ENCODE data around the gene SCGB2A2.

Gene SCGB2A2

DNA sequence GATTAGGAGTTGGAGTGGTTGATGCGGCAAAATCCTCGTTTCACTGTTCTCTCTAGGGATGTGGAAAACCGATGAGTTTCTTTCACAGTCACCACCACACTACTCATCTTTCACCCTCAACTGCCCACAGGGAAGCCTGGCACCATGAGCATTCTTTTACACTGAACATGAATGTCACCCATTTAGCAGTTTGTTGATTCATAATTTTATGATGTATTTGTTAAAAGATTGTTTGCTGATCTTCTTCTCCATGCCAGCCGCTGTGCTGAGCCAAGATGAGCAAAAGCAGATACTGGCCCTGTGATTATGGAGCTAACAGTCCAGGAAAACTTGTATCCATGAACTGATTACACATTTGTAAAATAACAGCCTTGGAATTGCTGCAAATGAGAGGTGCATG is 31.8 kb upstream of the SCGB2A2 start:
- no peaks in the 10 kb centered on the region for H3K27me3 ChIP-seq (ENCODE audit: insufficient read depth, low read length, poor library complexity)
- no peak overlapping the region for H3K56ac ChIP-seq (ENCODE audit: low read length)
- H3K79me1 ChIP-seq (ENCODE audit: low read length): no peaks in the 10 kb centered on the region
- no peak overlapping the region for H4K5ac ChIP-seq (ENCODE audit: low read length)
- H3K36me3 ChIP-seq (ENCODE audit: control insufficient read depth, insufficient read depth, low read length): no peaks in the 10 kb centered on the region
- H3K4me3 ChIP-seq (ENCODE audit: low read length): no peak overlapping the region
- H3K23ac ChIP-seq (ENCODE audit: low read length): no peak overlapping the region
- no peak overlapping the region for H3K9ac ChIP-seq (ENCODE audit: low read length)
- no peaks in the 10 kb centered on the region for H3K79me2 ChIP-seq (ENCODE audit: control insufficient read depth, insufficient read depth, low read length)
- no peak overlapping the region for H3K27ac ChIP-seq (ENCODE audit: low read depth, low read length)
- no peak for DNase-seq
- H3K4me2 ChIP-seq (ENCODE audit: low read length): no peak overlapping the region
- no peak overlapping the region for H2BK5ac ChIP-seq (ENCODE audit: low read length)
- no peaks in the 10 kb centered on the region for H3K4me1 ChIP-seq (ENCODE audit: control insufficient read depth, low read depth, low read length)
- WGBS (ENCODE audit: extremely low coverage, insufficient coverage, low lambda C conversion rate): no CpG with 5 or more reads among the region's 4 CpGs
- no peak overlapping the region for H2AK5ac ChIP-seq (ENCODE audit: low read length)
- no peak overlapping the region for H3K4ac ChIP-seq (ENCODE audit: low read depth, low read length)
- no peak overlapping the region for H3K18ac ChIP-seq (ENCODE audit: low read length)
- H4K8ac ChIP-seq (ENCODE audit: low read depth, low read length): no peak overlapping the region
- H2BK15ac ChIP-seq (replicated peaks; ENCODE audit: low read depth): no peak overlapping the region
- H2BK120ac ChIP-seq (ENCODE audit: low read depth, low read length): no peak overlapping the region

DNA sequence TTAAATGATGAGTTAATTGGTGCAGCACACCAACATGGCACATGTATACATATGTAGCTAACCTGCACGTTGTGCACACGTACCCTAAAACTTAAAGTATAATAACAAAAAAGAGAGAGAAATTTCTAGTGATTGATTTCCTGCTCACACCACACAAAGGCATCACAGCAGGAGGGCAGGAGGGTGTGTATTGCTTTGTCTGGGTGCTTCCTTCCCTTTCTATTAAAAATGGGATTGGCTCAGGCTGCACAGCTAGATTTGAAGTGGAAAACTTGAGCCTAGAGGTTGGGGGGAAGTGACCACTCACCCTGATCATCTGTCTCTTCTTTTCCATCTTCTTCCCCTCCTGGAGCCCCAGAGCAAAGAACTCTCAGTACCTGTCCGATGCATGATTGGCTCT is 28.9 kb upstream of the SCGB2A2 start:
- no peak overlapping the region for H2BK5ac ChIP-seq (ENCODE audit: low read length)
- H3K4me3 ChIP-seq (ENCODE audit: low read length): no peak overlapping the region
- no CpG with 5 or more reads among the region's 3 CpGs for WGBS (ENCODE audit: extremely low coverage, insufficient coverage, low lambda C conversion rate)
- H3K4me2 ChIP-seq (ENCODE audit: low read length): no peak overlapping the region
- no peak for DNase-seq
- H3K4me1 ChIP-seq (ENCODE audit: control insufficient read depth, low read depth, low read length): no peaks in the 10 kb centered on the region
- no peak overlapping the region for H3K9ac ChIP-seq (ENCODE audit: low read length)
- no peak overlapping the region for H3K27ac ChIP-seq (ENCODE audit: low read depth, low read length)
- no peaks in the 10 kb centered on the region for H3K36me3 ChIP-seq (ENCODE audit: control insufficient read depth, insufficient read depth, low read length)
- H2BK15ac ChIP-seq (replicated peaks; ENCODE audit: low read depth): no peak overlapping the region
- no peaks in the 10 kb centered on the region for H3K79me2 ChIP-seq (ENCODE audit: control insufficient read depth, insufficient read depth, low read length)
- H3K27me3 ChIP-seq (ENCODE audit: insufficient read depth, low read length, poor library complexity): no peaks in the 10 kb centered on the region
- H2BK120ac ChIP-seq (ENCODE audit: low read depth, low read length): no peak overlapping the region
- H4K8ac ChIP-seq (ENCODE audit: low read depth, low read length): no peak overlapping the region
- H3K4ac ChIP-seq (ENCODE audit: low read depth, low read length): no peak overlapping the region
- H3K18ac ChIP-seq (ENCODE audit: low read length): no peak overlapping the region
- no peak overlapping the region for H2AK5ac ChIP-seq (ENCODE audit: low read length)
- H3K56ac ChIP-seq (ENCODE audit: low read length): no peak overlapping the region
- no peak overlapping the region for H4K5ac ChIP-seq (ENCODE audit: low read length)
- no peak overlapping the region for H3K23ac ChIP-seq (ENCODE audit: low read length)
- no peaks in the 10 kb centered on the region for H3K79me1 ChIP-seq (ENCODE audit: low read length)

DNA sequence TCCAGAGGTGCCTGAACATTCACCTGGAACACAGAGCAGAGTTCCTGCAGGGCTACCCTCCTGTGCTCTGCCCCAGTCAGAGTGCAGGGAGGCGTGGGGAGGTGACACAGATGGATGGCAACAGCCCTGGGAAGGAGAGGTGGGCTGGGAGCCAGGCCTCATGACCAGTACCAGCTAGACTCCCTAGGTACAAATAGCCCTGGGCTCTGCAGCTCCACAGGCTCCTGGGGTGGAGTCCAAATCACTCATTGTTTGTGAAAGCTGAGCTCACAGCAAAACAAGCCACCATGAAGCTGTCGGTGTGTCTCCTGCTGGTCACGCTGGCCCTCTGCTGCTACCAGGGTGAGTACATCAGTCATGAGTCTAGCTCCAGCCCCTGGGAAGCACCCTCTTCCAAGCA is 27.9 kb upstream of the SCGB2A2 start, which contains the start of gene SCGB1D2:
Gene SCGB1D2, plus strand, starts transcription at position 219 of the 400 bp plus-strand sequence. Its CDS starts 69 bp downstream, at position 288.
- Histone ChIP-seq H2BK15ac (replicated peaks; ENCODE audit: low read depth) (no peak within 1 kb of the TSS), H2BK120ac (ENCODE audit: low read depth, low read length) (no peak within 1 kb of the TSS), H4K5ac (ENCODE audit: low read length) (no peak within 1 kb of the TSS), H2AK5ac (ENCODE audit: low read length) (no peak within 1 kb of the TSS), H4K8ac (ENCODE audit: low read depth, low read length) (no peak within 1 kb of the TSS), H3K36me3 (ENCODE audit: control insufficient read depth, insufficient read depth, low read length) (no peaks in the 10 kb centered on the region), H3K4ac (ENCODE audit: low read depth, low read length) (no peak within 1 kb of the TSS), H3K4me3 (ENCODE audit: low read length) (no peak within 1 kb of the TSS), H3K56ac (ENCODE audit: low read length) (no peak within 1 kb of the TSS), H3K4me1 (ENCODE audit: control insufficient read depth, low read depth, low read length) (no peaks in the 10 kb centered on the region), H3K27me3 (ENCODE audit: insufficient read depth, low read length, poor library complexity) (no peaks in the 10 kb centered on the region), H3K79me1 (ENCODE audit: low read length) (no peaks in the 10 kb centered on the region), H2BK5ac (ENCODE audit: low read length) (no peak within 1 kb of the TSS), H3K4me2 (ENCODE audit: low read length) (no peak within 1 kb of the TSS), H3K27ac (ENCODE audit: low read depth, low read length) (no peak within 1 kb of the TSS), H3K23ac (ENCODE audit: low read length) (no peak within 1 kb of the TSS), H3K9ac (ENCODE audit: low read length) (no peak within 1 kb of the TSS), H3K18ac (ENCODE audit: low read length) (no peak within 1 kb of the TSS), H3K79me2 (ENCODE audit: control insufficient read depth, insufficient read depth, low read length) (no peaks in the 10 kb centered on the region)
- no CpG with 5 or more reads among the region's 3 CpGs for WGBS (ENCODE audit: extremely low coverage, insufficient coverage, low lambda C conversion rate)
- peak; percentile 78 for DNase-seq

DNA sequence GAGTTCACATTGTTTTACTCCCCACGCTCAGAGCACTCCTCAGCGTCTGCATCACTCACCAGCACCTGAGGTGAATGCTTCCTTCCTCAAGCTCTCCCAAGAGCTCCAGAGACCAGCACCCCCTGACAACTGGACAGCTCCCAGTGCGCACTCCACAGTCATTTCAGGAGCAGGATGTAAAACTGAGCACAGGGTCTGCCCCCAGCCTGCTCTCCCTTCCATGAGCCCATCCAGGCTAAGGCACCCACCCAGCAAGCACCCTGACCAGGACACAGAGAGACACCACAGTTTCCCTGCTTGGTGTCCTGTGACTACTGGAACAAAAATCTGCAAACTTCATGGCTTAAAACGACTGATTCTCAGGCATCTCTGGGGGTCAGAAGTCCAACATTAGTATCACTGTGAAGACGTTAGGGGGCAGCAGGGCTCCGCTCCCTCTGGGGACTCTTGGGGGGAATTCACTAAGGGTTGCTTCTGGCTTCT is 24.6 kb upstream of the SCGB2A2 start:
- peak; percentile 71 for DNase-seq

DNA sequence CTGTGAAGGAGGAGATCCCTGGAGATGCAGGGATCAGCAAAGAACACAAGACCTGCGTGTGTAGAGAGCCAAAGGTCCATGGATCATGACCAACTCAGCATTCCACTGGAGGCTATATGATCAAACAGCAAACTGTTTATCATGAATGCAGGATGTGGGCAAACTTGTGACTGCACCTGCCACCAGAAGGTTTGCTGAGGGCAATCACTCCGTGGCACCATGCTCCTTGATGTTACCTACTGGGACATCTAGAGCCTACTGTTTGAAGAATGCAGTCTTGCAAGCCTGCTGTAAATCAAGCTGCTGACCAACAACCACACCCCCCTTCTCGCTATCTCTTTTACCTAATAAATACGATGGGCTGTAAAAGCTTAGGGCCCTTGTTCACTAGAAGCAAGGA is 18.3 kb upstream of the SCGB2A2 start:
- Histone ChIP-seq H2AK5ac (ENCODE audit: low read length) (no peak overlapping the region), H3K27ac (ENCODE audit: low read depth, low read length) (no peak overlapping the region), H4K5ac (ENCODE audit: low read length) (no peak overlapping the region), H4K8ac (ENCODE audit: low read depth, low read length) (no peak overlapping the region), H2BK15ac (replicated peaks; ENCODE audit: low read depth) (no peak overlapping the region), H3K23ac (ENCODE audit: low read length) (no peak overlapping the region), H2BK5ac (ENCODE audit: low read length) (no peak overlapping the region), H3K4ac (ENCODE audit: low read depth, low read length) (no peak overlapping the region), H3K4me2 (ENCODE audit: low read length) (no peak overlapping the region), H2BK120ac (ENCODE audit: low read depth, low read length) (no peak overlapping the region), H3K36me3 (ENCODE audit: control insufficient read depth, insufficient read depth, low read length) (no peaks in the 10 kb centered on the region), H3K18ac (ENCODE audit: low read length) (no peak overlapping the region), H3K27me3 (ENCODE audit: insufficient read depth, low read length, poor library complexity) (no peaks in the 10 kb centered on the region), H3K79me1 (ENCODE audit: low read length) (no peaks in the 10 kb centered on the region), H3K79me2 (ENCODE audit: control insufficient read depth, insufficient read depth, low read length) (no peaks in the 10 kb centered on the region), H3K4me3 (ENCODE audit: low read length) (no peak overlapping the region), H3K56ac (ENCODE audit: low read length) (no peak overlapping the region), H3K9ac (ENCODE audit: low read length) (no peak overlapping the region), H3K4me1 (ENCODE audit: control insufficient read depth, low read depth, low read length) (no peaks in the 10 kb centered on the region)
- WGBS (ENCODE audit: extremely low coverage, insufficient coverage, low lambda C conversion rate): no CpG with 5 or more reads among the region's 4 CpGs
- DNase-seq: no peak

More for the DNA sequence above, 24.6 kb upstream of the SCGB2A2 start:
- no peak overlapping the region for H3K4me3 ChIP-seq (ENCODE audit: low read length)
- H2BK15ac ChIP-seq (replicated peaks; ENCODE audit: low read depth): no peak overlapping the region
- no peak overlapping the region for H2BK120ac ChIP-seq (ENCODE audit: low read depth, low read length)
- no peak overlapping the region for H3K4ac ChIP-seq (ENCODE audit: low read depth, low read length)
- no peaks in the 10 kb centered on the region for H3K79me2 ChIP-seq (ENCODE audit: control insufficient read depth, insufficient read depth, low read length)
- no peak overlapping the region for H3K23ac ChIP-seq (ENCODE audit: low read length)
- no CpG with 5 or more reads among the region's 6 CpGs for WGBS (ENCODE audit: extremely low coverage, insufficient coverage, low lambda C conversion rate)
- H3K4me2 ChIP-seq (ENCODE audit: low read length): no peak overlapping the region
- no peak overlapping the region for H4K8ac ChIP-seq (ENCODE audit: low read depth, low read length)
- no peak overlapping the region for H2AK5ac ChIP-seq (ENCODE audit: low read length)
- H3K9ac ChIP-seq (ENCODE audit: low read length): no peak overlapping the region
- no peaks in the 10 kb centered on the region for H3K36me3 ChIP-seq (ENCODE audit: control insufficient read depth, insufficient read depth, low read length)
- H4K5ac ChIP-seq (ENCODE audit: low read length): no peak overlapping the region
- H3K27ac ChIP-seq (ENCODE audit: low read depth, low read length): no peak overlapping the region
- H3K56ac ChIP-seq (ENCODE audit: low read length): no peak overlapping the region
- H3K27me3 ChIP-seq (ENCODE audit: insufficient read depth, low read length, poor library complexity): no peaks in the 10 kb centered on the region
- no peaks in the 10 kb centered on the region for H3K4me1 ChIP-seq (ENCODE audit: control insufficient read depth, low read depth, low read length)
- no peak overlapping the region for H2BK5ac ChIP-seq (ENCODE audit: low read length)
- no peaks in the 10 kb centered on the region for H3K79me1 ChIP-seq (ENCODE audit: low read length)
- H3K18ac ChIP-seq (ENCODE audit: low read length): no peak overlapping the region

DNA sequence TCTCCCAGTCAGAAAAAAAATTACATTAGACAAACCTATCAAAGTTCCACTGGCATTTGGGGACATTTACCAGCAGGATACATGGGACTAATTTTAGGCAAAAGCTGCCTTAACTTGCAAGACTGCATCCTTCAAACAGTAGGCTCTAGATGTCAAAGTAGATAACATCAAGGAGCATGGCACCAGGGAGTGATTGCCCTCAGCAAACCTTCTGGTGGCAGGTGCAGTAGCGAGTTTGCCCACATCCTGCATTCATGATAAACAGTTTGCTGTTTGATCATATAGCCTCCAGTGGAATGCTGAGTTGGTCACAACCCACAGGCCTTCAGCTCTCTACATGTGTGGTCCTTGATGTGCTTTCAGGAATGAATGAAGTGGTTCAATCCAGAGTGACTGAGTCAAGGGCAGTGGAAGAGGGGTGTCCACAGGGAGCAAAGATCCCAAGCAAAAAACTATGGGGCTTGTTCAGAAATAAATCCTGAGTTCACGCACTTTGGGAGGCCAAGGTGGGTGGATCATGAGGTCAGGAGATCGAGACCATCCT is 15.9 kb upstream of the SCGB2A2 start:
- Histone ChIP-seq H3K4me2 (ENCODE audit: low read length) (no peak overlapping the region), H4K8ac (ENCODE audit: low read depth, low read length) (no peak overlapping the region), H3K36me3 (ENCODE audit: control insufficient read depth, insufficient read depth, low read length) (no peaks in the 10 kb centered on the region), H3K27me3 (ENCODE audit: insufficient read depth, low read length, poor library complexity) (no peaks in the 10 kb centered on the region), H2BK120ac (ENCODE audit: low read depth, low read length) (no peak overlapping the region), H3K27ac (ENCODE audit: low read depth, low read length) (no peak overlapping the region), H3K56ac (ENCODE audit: low read length) (no peak overlapping the region), H3K4me1 (ENCODE audit: control insufficient read depth, low read depth, low read length) (no peaks in the 10 kb centered on the region), H2BK15ac (replicated peaks; ENCODE audit: low read depth) (no peak overlapping the region), H2BK5ac (ENCODE audit: low read length) (no peak overlapping the region), H3K9ac (ENCODE audit: low read length) (no peak overlapping the region), H3K4ac (ENCODE audit: low read depth, low read length) (no peak overlapping the region), H4K5ac (ENCODE audit: low read length) (no peak overlapping the region), H3K79me1 (ENCODE audit: low read length) (no peaks in the 10 kb centered on the region), H3K79me2 (ENCODE audit: control insufficient read depth, insufficient read depth, low read length) (no peaks in the 10 kb centered on the region), H3K4me3 (ENCODE audit: low read length) (no peak overlapping the region), H3K23ac (ENCODE audit: low read length) (no peak overlapping the region), H2AK5ac (ENCODE audit: low read length) (no peak overlapping the region), H3K18ac (ENCODE audit: low read length) (no peak overlapping the region)
- no peak for DNase-seq
- WGBS (ENCODE audit: extremely low coverage, insufficient coverage, low lambda C conversion rate): no CpG with 5 or more reads among the region's 3 CpGs
